Epithelial cell of esophagus (primary cell): ENCODE data around the gene GPC6.

Experiments used
- DNase-seq: peaks from one replicate; pipeline ENCODE4 v3.0.0; 2010; ENCODE audit warnings: low read depth
- H3K4me3 ChIP-seq: 2 replicates; pipeline ENCODE4 v1.5.1; 2011; ENCODE audit warnings: mild to moderate bottlenecking, low read length, control low read depth
- TF ChIP-seq, protein P1 (sequence below): IDR thresholded peaks from 2 replicates; pipeline ENCODE4 v1.5.1; 2011; ENCODE audit warnings: low read depth, mild to moderate bottlenecking, low read length, control low read depth, inconsistent platforms; ENCODE audit not compliant: insufficient read depth; ENCODE audit errors: missing control alignments

Gene GPC6

DNA sequence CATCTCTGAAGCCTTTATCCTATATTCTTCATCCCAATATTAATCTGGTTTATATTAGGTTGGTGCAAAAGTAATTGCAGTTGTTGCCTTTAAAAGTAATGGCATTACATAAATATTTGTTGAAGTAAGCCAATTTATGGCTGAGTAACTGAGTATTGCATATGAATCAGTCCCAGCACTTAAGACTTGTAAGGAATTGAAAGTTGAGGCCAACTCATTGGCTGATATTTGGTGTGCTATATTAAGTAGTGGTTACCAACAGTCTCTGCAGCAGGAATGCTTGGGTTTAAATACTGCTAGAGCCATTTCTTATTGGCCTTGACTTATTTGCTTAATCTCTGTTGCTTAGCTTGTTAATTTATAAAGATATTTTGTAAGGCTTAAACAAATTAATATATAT, 460.7 kb downstream of the GPC6 start:
- TF ChIP-seq, protein P1, sequence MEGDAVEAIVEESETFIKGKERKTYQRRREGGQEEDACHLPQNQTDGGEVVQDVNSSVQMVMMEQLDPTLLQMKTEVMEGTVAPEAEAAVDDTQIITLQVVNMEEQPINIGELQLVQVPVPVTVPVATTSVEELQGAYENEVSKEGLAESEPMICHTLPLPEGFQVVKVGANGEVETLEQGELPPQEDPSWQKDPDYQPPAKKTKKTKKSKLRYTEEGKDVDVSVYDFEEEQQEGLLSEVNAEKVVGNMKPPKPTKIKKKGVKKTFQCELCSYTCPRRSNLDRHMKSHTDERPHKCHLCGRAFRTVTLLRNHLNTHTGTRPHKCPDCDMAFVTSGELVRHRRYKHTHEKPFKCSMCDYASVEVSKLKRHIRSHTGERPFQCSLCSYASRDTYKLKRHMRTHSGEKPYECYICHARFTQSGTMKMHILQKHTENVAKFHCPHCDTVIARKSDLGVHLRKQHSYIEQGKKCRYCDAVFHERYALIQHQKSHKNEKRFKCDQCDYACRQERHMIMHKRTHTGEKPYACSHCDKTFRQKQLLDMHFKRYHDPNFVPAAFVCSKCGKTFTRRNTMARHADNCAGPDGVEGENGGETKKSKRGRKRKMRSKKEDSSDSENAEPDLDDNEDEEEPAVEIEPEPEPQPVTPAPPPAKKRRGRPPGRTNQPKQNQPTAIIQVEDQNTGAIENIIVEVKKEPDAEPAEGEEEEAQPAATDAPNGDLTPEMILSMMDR, result no peak
- no peak overlapping the region for H3K4me3 ChIP-seq
- DNase-seq, result no peak

DNA sequence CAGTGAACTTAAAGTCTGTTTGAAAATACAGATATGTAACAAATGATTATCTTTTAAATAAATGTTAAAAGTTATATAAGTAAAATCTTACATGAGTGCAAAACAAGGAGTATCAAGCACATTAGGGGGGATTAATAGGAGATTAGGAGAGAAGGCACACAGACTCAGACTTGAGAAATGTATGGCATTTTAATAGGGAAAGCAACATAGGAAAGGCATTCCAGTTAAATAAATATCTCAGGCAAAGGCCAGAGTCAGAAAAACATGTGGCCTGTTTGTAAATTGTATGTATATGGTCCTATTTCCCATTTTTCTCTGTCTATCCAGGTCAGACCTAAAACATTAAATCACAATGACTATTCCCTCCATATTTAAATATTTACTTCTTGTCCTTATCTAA, 462.7 kb downstream of the GPC6 start:
- TF ChIP-seq, protein P1, result no peak
- DNase-seq, result no peak
- no peak overlapping the region for H3K4me3 ChIP-seq

GRCh38 chr13:93690139-93690538, 463.5 kb downstream of the GPC6 start:
- TF ChIP-seq, protein P1, result no peak
- peak; percentile 40 for DNase-seq
- no peak overlapping the region for H3K4me3 ChIP-seq

- DNase-seq, result no peak
- H3K4me3 ChIP-seq, result no peak overlapping the region
- TF ChIP-seq, protein P1, result no peak
These were observed 471.5 kb downstream of the GPC6 start for GRCh38 chr13:93698016-93698613.

DNA sequence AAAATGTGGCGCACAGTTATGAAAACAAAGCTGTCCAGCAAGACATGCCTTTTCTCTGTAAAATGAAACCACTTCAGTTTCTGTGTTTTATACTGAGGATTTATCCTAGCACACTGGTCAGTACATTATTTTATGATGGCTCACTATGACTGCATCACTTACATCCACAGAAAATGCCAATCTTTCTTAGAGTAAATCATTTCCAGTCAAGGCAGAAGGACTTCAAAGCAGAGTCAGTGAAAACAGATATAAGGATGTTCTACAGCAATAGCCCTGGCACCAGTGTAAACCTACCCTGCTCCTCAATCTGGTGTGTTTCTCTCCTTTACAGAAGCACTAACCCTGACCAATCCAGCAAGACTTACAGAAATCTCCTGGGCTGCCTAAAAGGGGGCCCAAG, 473.5 kb downstream of the GPC6 start:
- TF ChIP-seq, protein P1, result no peak
- DNase-seq, result no peak
- H3K4me3 ChIP-seq, result no peak overlapping the region

DNA sequence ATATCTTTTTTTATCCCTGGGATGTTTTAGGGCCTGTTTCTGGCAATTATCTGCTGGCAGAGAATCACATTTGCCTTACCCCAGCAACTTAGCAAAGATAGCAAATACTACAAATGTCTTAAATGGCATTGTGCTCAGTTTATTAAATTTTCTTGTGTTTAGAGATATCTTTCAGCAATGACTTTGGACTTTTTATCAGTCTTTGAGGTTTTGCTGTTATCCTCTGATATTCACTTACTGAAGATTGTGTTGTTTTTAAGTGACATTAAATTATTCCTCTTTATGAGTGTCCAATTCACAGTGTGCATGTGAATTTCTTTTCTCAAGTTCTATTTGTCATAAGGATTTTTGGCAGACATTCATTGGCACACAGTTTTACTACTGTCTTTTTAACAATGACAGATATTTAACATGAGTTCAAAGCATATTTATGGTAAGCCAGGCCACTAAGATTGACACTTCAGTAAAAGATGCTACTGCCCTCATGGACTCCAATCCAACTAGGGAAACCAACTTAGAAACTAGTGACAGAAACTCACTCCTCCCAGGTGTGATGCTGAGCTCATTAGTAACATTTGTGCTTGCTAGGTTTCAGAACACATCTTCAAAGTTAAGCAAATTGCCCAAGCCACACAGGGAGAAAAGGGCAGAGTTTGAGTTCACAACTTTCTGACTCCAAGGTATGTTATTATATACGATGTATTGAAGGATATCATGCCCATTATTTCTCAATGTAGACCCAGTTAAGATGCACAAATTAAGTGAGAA, 481.9 kb downstream of the GPC6 start:
- no peak for DNase-seq
- no peak overlapping the region for H3K4me3 ChIP-seq
- TF ChIP-seq, protein P1, result no peak

DNA sequence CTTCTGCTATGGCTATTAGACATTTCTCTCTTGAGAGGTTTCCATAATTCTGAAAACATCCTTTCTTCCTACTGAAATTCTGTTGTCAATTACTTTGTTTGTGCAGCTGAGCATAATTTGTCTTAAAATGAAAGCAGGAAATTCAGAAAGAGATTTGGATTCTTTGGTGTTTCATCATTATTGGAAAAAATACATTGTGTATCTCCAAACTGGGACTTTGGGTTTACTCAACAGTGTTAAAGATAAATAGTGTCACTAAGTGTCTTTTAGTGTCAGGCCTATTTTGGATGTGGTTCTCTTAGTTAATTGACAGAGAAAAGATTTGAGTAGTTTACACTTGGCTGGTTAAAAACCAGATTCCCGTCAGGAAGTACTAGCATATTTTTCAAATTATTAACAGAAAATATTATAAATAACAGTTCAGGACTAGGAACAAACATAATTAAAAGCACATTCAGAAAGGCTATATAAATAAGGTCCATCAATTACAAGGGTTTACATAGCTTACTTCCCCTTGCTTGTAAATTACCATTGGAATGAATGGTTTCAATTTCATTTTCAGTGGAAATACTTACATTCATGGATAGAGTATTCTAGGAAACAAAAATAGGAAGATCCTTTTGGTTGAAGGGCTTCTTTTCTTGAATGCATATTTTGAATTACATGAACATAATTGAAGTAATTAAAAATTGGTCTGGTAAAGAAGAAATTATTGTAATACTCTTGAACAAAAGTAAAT, 483.1 kb downstream of the GPC6 start:
- H3K4me3 ChIP-seq, result no peak overlapping the region
- no peak for DNase-seq
- TF ChIP-seq, protein P1, result no peak
